Epithelial cell of esophagus (primary cell): Measurements from ENCODE around the gene ERVMER34-1.

Source experiments
- DNase-seq: peaks from one replicate; pipeline ENCODE4 v3.0.0; 2010; ENCODE audit warnings: low read depth
- H3K4me3 ChIP-seq: 2 replicates; pipeline ENCODE4 v1.5.1; 2011; ENCODE audit warnings: mild to moderate bottlenecking, low read length, control low read depth
- CTCF ChIP-seq: IDR thresholded peaks from 2 replicates; pipeline ENCODE4 v1.5.1; 2011; ENCODE audit warnings: low read depth, mild to moderate bottlenecking, low read length, control low read depth, inconsistent platforms; ENCODE audit not compliant: insufficient read depth; ENCODE audit errors: missing control alignments

The ERVMER34-1 gene

GRCh38 chr4:52780617-52781354 is 29.6 kb upstream of the ERVMER34-1 start:
- peak; percentile 10 for DNase-seq
- H3K4me3 ChIP-seq = no peak overlapping the region
- TF ChIP-seq CTCF = no peak

- no peak for TF ChIP-seq CTCF
- peak; percentile 40 for DNase-seq
- no peak overlapping the region for H3K4me3 ChIP-seq
These were observed 29.0 kb upstream of the ERVMER34-1 start for GRCh38 chr4:52780206-52780605.

- DNase-seq = no peak
- no peak for TF ChIP-seq CTCF
- H3K4me3 ChIP-seq = no peak overlapping the region
These were observed 9.0 kb upstream of the ERVMER34-1 start for GRCh38 chr4:52760256-52760655.

- DNase-seq = no peak
- H3K4me3 ChIP-seq = no peak overlapping the region
- no peak for TF ChIP-seq CTCF
These were observed 4.2 kb upstream of the ERVMER34-1 start for GRCh38 chr4:52755426-52755825.

- H3K4me3 ChIP-seq = no peak overlapping the region
- TF ChIP-seq CTCF = no peak
- DNase-seq = no peak
These were observed 1.7 kb upstream of the ERVMER34-1 start for GRCh38 chr4:52752936-52753335.

- DNase-seq = peak; percentile 82
These were observed 274 bp upstream of the ERVMER34-1 start for GRCh38 chr4:52751487-52751911.

More at GRCh38 chr4:52751487-52751911, 274 bp upstream of the ERVMER34-1 start:
- TF ChIP-seq CTCF = no peak
- peak overlapping the region; percentile 53 for H3K4me3 ChIP-seq
